Smooth muscle cell (in vitro differentiated cells): ENCODE results near the gene TCEANC. TPM values are rescaled to one million over a fixed set of nuclear protein-coding genes. Genes with fewer than 3 reads are reported as not detected.
"Not testable (repeated sequence)": the region's sequence is repeated elsewhere in the genome, so short reads cannot be mapped to it uniquely, and the experiment has no call there.

Experiments used
- DNase-seq: peaks from one replicate; lab custom pipeline; 2025; ENCODE audit not compliant: unreplicated experiment; lab: John Stamatoyannopoulos, UW
- H2AFZ ChIP-seq: fragments of 200-600 bp; sonication (generic); 2 replicates; pipeline ENCODE4 v1.6.0; 2016; ENCODE audit warnings: antibody characterized with exemption, low read depth, mild to moderate bottlenecking
- H3F3A ChIP-seq: fragments of 200-600 bp; sonication (generic); 2 replicates; pipeline ENCODE4 v1.6.0; 2017; ENCODE audit warnings: antibody characterized with exemption, low read depth
- H3K27ac ChIP-seq: fragments of 200-600 bp; sonication (generic); 2 replicates; pipeline ENCODE4 v1.5.1; 2016; ENCODE audit warnings: low read depth, mild to moderate bottlenecking
- H3K27me3 ChIP-seq: fragments of 200-600 bp; sonication (generic); 2 replicates; pipeline ENCODE4 v1.6.1; 2016; ENCODE audit warnings: low read depth, mild to moderate bottlenecking
- H3K36me3 ChIP-seq: fragments of 200-600 bp; sonication (generic); 2 replicates; pipeline ENCODE4 v1.5.1; 2016; ENCODE audit warnings: low read depth
- H3K4me1 ChIP-seq: fragments of 200-600 bp; sonication (generic); 2 replicates; pipeline ENCODE4 v1.5.1; 2016; ENCODE audit warnings: low read depth
- H3K4me2 ChIP-seq: fragments of 200-600 bp; sonication (generic); 2 replicates; pipeline ENCODE4 v1.6.0; 2016; ENCODE audit warnings: mild to moderate bottlenecking
- H3K4me3 ChIP-seq: fragments of 200-600 bp; sonication (generic); 2 replicates; pipeline ENCODE4 v1.5.1; 2016; ENCODE audit warnings: mild to moderate bottlenecking
- H3K79me2 ChIP-seq: fragments of 200-600 bp; sonication (generic); 2 replicates; pipeline ENCODE4 v1.6.0; 2016; ENCODE audit warnings: low read depth, mild to moderate bottlenecking
- H3K9ac ChIP-seq: fragments of 200-600 bp; sonication (generic); 2 replicates; pipeline ENCODE4 v1.6.0; 2016; ENCODE audit warnings: low read depth
- H3K9me3 ChIP-seq: fragments of 200-600 bp; sonication (generic); replicated peaks from 2 replicates; pipeline ENCODE4 v1.5.1; 2016; ENCODE audit warnings: low read depth
- H4K20me1 ChIP-seq: fragments of 200-600 bp; sonication (generic); 2 replicates; pipeline ENCODE4 v1.6.0; 2016; ENCODE audit warnings: low read depth
- CTCF ChIP-seq: fragments of 200-600 bp; sonication (generic); IDR thresholded peaks from 2 replicates; pipeline ENCODE4 v1.5.1; 2017; ENCODE audit warnings: borderline replicate concordance, mild to moderate bottlenecking, antibody characterized with exemption; ENCODE audit not compliant: insufficient read depth, poor library complexity, severe bottlenecking
- WGBS: methylation state at CpG from one replicate; pipeline ENCODE4 v1.1.7; 2016; ENCODE audit warnings: low lambda C conversion rate; 5-methylcytosine and 5-hydroxymethylcytosine counted together
- polyA plus RNA-seq: library from polyadenylated mRNA; unstranded; fragments of >200 nt; fragmentation: Nextera tagmentation; extraction: Ambion mirVana; gene quantifications from 2 replicates; pipeline ENCODE4 v1.2.1, GENCODE V29; 2016
- total RNA-seq: library from RNA; depleted of rRNA; stranded (reverse); fragments of >200 nt; gene quantifications from 2 replicates; pipeline ENCODE4 v1.2.3, GENCODE V29; 2014

The TCEANC gene
- total and polyA plus RNA-seq, 2 experiments from 2014 or later: 1.2 to 2.6 TPM

DNA sequence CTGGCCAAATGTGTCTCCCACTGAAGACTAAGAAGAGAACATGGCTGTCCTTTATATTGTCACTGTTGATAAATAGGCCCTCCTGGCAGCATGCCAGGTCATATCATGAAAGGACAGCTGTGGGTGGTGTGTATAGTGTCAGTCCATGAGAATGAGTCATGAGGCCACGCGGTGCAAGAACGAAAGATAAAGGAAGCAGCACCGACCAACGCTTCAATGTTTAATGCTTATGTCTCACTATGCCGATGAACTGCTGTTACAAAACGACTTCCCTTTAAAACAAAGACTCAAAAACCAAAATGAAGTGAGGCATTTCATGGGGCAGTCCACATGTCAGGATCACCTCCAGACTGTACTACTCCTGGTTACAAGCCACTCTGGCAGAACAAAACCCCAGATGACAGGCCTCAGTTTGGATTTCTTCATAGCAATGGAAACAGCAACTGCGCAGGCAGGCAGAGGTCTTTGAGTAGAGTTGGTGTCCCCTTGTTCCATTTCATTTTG lies 5.2 kb upstream of the TCEANC start:
- Histone ChIP-seq H3K36me3 (no peaks in the 10 kb centered on the region), H3K27ac (peak overlapping the region; percentile 88), H3K9me3 (no peaks in the 10 kb centered on the region), H3K4me1 (no peaks in the 10 kb centered on the region), H3K9ac (peak overlapping the region; percentile 44), H4K20me1 (no peaks in the 10 kb centered on the region), H3F3A (no peaks in the 10 kb centered on the region), H2AFZ (peak overlapping the region; percentile 18), H3K79me2 (no peaks in the 10 kb centered on the region), H3K4me3 (no peak overlapping the region), H3K27me3 (no peaks in the 10 kb centered on the region), H3K4me2 (peak overlapping the region; percentile 42)
- peak; percentile 3 for DNase-seq
- 24% methylated on average over 8 of the region's 8 CpGs for WGBS
- no peak for TF ChIP-seq CTCF

DNA sequence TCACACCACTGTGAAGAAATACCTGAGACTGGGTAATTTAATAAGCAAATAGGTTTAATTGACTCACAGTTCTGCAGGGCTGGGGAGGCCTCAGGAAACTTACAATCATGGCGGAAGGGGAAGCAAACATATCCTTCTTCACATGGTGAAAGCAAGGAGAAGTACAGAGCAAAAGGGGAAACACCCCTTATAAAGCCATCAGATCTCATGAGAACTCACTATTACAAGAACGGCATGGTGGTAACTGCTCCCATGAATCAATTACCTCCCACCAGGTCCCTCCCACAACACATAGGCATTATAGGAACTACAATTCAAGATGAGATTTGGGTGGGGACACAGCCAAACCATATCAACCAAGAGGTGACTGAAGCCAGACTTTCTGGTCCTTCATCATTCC lies 4.6 kb upstream of the TCEANC start:
- not testable (repeated sequence) for H3K36me3 ChIP-seq, H3F3A ChIP-seq, H3K4me3 ChIP-seq, H2AFZ ChIP-seq, H3K79me2 ChIP-seq, H4K20me1 ChIP-seq, H3K27me3 ChIP-seq, DNase-seq, H3K4me1 ChIP-seq, H3K9me3 ChIP-seq
- peak overlapping the region; percentile 44 for H3K9ac ChIP-seq
- 88% methylated on average over 2 of the region's 2 CpGs for WGBS
- peak overlapping the region; percentile 42 for H3K4me2 ChIP-seq
- H3K27ac ChIP-seq: peak overlapping the region; percentile 88

- H3K4me1 ChIP-seq: no peaks in the 10 kb centered on the region
- H3K27me3 ChIP-seq: no peaks in the 10 kb centered on the region
- no peaks in the 10 kb centered on the region for H3K36me3 ChIP-seq
- no peak overlapping the region for H3K4me2 ChIP-seq
- no peak for DNase-seq
- 40% methylated on average over 5 of the region's 5 CpGs for WGBS
- H4K20me1 ChIP-seq: no peaks in the 10 kb centered on the region
- H3F3A ChIP-seq: no peaks in the 10 kb centered on the region
- no peak overlapping the region for H3K9ac ChIP-seq
- no peak overlapping the region for H3K4me3 ChIP-seq
- no peak overlapping the region for H2AFZ ChIP-seq
- TF ChIP-seq CTCF: no peak
- no peaks in the 10 kb centered on the region for H3K9me3 ChIP-seq
- H3K27ac ChIP-seq: peak overlapping the region; percentile 84
- H3K79me2 ChIP-seq: no peaks in the 10 kb centered on the region
These were observed 3.1 kb upstream of the TCEANC start for GRCh38 chrX:13649838-13650237.

DNA sequence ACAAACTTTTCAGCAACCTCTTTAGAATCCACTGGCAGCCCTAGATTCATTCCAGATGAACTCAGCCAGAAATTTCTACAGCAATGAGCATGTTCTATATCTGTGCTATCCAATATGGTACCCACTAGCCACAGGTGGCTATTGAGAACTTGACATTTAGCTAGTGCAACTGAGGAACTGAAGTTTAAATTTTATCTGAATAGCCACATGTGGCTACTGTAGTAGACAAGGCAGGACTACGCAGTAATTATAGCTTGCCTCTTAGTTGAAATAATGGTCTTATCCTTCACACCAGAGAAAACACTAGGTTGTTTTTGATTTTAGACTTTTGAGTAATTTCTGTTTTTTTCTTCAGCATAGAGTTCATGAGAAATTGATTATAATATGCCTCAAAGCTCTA lies 2.6 kb upstream of the TCEANC start:
- Histone ChIP-seq H3F3A (no peaks in the 10 kb centered on the region), H3K4me2 (no peak overlapping the region), H2AFZ (no peak overlapping the region), H3K9ac (no peak overlapping the region), H3K4me3 (no peak overlapping the region), H3K27me3 (no peaks in the 10 kb centered on the region), H3K36me3 (no peaks in the 10 kb centered on the region), H3K27ac (peak overlapping the region; percentile 84), H3K9me3 (no peaks in the 10 kb centered on the region), H4K20me1 (no peaks in the 10 kb centered on the region), H3K79me2 (no peaks in the 10 kb centered on the region), H3K4me1 (no peaks in the 10 kb centered on the region)
- TF ChIP-seq CTCF: no peak
- no peak for DNase-seq
- WGBS: 82% methylated on average over 1 of the region's 1 CpG
